AG10803 (cell line): ENCODE data around the gene DDX47.
A peak's percentile ranks its signal among the peaks of the same experiment; 100 is the strongest.
"Not testable (repeated sequence)": the region's sequence is repeated elsewhere in the genome, so short reads cannot be mapped to it uniquely, and the experiment has no call there.

Source experiments
- DNase-seq: peaks from one replicate; pipeline ENCODE4 v3.0.0; 2010; ENCODE audit warnings: low read depth
- H3K4me3 ChIP-seq: 2 replicates; pipeline ENCODE4 v1.5.1; 2011; ENCODE audit warnings: mild to moderate bottlenecking, low read length, control low read depth
- TF ChIP-seq, protein P1 (sequence below): conservative IDR thresholded peaks from 2 replicates; pipeline ENCODE4 v1.5.1; 2011; ENCODE audit warnings: mild to moderate bottlenecking, low read length, control low read depth, inconsistent platforms

Gene DDX47

DNA sequence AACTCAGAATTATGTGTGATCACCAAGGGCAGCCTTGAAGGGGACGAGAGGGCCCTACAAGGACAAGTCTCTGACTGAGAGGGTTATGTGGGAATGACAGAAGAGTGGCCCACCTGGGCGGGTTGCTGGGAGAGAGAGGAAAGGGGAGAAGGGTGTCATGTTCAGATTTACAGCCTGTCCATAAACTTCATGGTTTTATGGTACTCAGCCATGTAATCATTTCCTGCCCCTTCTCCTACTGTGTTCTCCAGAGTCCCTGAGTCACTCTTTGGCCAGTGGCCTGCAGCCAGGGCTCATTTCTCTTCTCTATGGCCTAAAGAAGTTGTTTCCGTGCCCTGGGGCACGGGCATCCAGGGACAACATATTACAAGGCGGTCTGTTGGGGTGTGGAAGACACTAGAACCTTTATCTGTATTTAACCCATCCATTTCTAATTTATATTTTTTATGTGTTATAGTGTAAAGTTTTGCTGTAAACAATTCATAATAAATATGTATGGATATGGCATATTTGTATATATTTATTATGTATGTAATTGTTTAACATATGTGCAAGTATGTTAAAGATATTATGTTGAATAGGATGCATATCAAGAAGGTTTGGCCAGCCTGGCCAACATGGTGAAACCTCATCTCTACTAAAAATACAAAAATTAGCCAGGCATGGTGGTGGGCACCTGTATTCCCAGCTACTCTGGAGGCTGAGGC lies 26.9 kb downstream of the DDX47 start:
- TF ChIP-seq, protein P1, sequence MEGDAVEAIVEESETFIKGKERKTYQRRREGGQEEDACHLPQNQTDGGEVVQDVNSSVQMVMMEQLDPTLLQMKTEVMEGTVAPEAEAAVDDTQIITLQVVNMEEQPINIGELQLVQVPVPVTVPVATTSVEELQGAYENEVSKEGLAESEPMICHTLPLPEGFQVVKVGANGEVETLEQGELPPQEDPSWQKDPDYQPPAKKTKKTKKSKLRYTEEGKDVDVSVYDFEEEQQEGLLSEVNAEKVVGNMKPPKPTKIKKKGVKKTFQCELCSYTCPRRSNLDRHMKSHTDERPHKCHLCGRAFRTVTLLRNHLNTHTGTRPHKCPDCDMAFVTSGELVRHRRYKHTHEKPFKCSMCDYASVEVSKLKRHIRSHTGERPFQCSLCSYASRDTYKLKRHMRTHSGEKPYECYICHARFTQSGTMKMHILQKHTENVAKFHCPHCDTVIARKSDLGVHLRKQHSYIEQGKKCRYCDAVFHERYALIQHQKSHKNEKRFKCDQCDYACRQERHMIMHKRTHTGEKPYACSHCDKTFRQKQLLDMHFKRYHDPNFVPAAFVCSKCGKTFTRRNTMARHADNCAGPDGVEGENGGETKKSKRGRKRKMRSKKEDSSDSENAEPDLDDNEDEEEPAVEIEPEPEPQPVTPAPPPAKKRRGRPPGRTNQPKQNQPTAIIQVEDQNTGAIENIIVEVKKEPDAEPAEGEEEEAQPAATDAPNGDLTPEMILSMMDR: no peak
- no peak overlapping the region for H3K4me3 ChIP-seq

DNA sequence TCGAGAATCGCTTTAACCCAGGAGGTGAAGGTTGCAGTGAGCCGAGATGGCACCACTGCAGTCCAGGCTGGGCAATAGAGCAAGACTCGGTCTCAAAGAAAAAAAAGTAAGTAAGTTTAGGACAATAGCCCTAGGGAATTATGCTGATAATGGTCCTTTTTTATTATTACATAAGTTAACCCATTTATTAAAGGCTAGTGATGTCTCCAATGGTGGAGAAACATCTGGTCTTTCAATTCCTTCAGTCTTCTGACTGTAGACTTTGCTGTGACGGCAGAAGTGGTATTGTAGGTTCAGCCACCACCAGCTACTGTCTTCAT lies 27.4 kb downstream of the DDX47 start:
- H3K4me3 ChIP-seq: no peak overlapping the region
- DNase-seq: no peak
- TF ChIP-seq, protein P1: no peak

More for the DNA sequence above, 26.9 kb downstream of the DDX47 start:
- peak; percentile 80 for DNase-seq

DNA sequence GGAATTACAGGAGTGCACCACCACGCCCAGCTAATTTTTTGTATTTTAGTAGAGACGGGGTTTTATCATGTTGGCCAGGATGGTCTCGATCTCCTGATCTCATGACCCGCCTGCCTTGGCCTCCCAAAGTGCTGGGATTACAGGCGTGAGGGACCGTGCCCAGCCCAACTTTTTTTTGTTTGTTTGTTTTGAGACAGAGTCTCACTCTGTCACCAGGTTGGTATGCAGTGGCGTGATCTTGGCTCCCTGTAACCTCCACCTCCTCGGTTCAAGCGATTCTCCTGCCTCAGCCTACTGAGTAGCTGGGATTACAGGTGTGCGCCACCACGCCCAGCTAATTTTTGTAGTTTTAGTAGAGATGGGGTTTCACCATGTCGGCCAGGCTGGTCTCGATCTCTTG lies 28.3 kb downstream of the DDX47 start:
- not testable (repeated sequence) for DNase-seq, H3K4me3 ChIP-seq

GRCh38 chr12:12845794-12846243 lies 32.7 kb downstream of the DDX47 start:
- TF ChIP-seq, protein P1: no peak
- no peak for DNase-seq
- H3K4me3 ChIP-seq: no peak overlapping the region

GRCh38 chr12:12846780-12847179 lies 33.6 kb downstream of the DDX47 start:
- H3K4me3 ChIP-seq, DNase-seq: not testable (repeated sequence)

- TF ChIP-seq, protein P1: no peak
- H3K4me3 ChIP-seq: no peak overlapping the region
- DNase-seq: no peak
These were observed 40.3 kb downstream of the DDX47 start for GRCh38 chr12:12853435-12853834.

DNA sequence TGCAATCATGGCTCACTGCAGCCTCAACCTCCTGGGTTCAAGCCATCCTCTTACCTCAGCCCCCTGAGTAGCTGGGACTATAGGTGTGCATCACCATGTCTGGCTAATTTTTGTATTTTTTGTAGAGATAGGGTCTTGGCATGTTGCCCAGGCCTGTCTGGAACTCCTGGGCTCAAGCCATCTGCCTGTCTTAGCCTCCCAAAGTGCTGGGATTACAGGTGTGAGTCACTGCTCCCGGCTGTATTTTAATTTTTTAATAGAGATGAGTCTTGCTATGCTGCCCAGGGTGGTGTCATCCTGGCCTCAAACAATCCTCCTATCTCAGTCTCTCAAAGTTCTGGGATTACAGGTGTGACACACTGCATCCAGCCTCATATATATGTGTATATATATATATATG lies 46.5 kb downstream of the DDX47 start:
- DNase-seq: no peak
- no peak overlapping the region for H3K4me3 ChIP-seq
- TF ChIP-seq, protein P1: no peak

DNA sequence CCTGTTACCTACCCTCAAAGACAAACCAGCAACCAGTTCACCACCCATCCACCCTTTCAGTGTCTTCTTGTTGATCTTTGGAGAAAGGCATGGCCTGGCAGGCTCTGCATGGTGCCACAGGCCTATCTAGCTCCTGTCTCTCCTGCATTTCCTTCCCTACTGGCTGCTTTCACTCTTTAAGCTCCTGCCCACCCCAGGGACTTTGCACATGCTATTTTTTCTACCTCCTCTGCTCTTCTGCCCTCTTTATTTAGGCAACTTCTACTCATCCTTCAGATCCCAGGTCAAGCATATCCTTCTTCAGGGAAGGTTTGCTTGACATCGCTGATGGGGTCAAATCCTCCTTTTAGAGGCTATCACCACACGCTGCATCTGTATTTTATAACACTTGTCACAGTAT lies 51.1 kb downstream of the DDX47 start:
- TF ChIP-seq, protein P1: no peak
- no peak for DNase-seq
- no peak overlapping the region for H3K4me3 ChIP-seq
